Testis (tissue), 3 donors: Measurements from ENCODE around the gene NUBPL. TPM values are rescaled to one million over a fixed set of nuclear protein-coding genes. Genes with fewer than 3 reads are reported as not detected.
"Not testable (repeated sequence)": the region's sequence is repeated elsewhere in the genome, so short reads cannot be mapped to it uniquely, and the experiment has no call there.

Source experiments
- DNase-seq: peaks from one replicate; pipeline ENCODE4 v3.0.0-alpha.2; 2019
- H3K27ac ChIP-seq, 2 donors: fragments of 200-600 bp; sonication (generic); one replicate each; pipeline ENCODE4 v1.5.1; 2019
- H3K27me3 ChIP-seq: fragments of 200-600 bp; sonication (generic); one replicate; pipeline ENCODE4 v1.5.1; 2019
- H3K36me3 ChIP-seq: fragments of 200-600 bp; sonication (generic); one replicate; pipeline ENCODE4 v1.5.1; 2017; ENCODE audit warnings: low read depth; ENCODE audit errors: missing control alignments
- H3K4me1 ChIP-seq: fragments of 200-600 bp; sonication (generic); one replicate; pipeline ENCODE4 v1.5.1; 2019
- H3K4me3 ChIP-seq, 2 donors: fragments of 200-600 bp; sonication (generic); one replicate each; pipeline ENCODE4 v1.5.1; 2017 to 2019
- H3K9me3 ChIP-seq: fragments of 200-600 bp; sonication (generic); one replicate; pipeline ENCODE4 v1.5.1; 2017
- CTCF ChIP-seq, 3 experiments: fragments of 450-650 bp in 2 of 3; fragments of 200-600 bp in 1 of 3; sonication (generic) in 1 of 3; IDR thresholded peaks; one replicate each; pipeline ENCODE4 v1.5.1; 2016 to 2019; ENCODE audit warnings: antibody characterized with exemption in 3 of 3, mild to moderate bottlenecking in 2 of 3, moderate library complexity in 1 of 3
- POLR2A ChIP-seq: fragments of 450-650 bp; IDR thresholded peaks from one replicate; pipeline ENCODE4 v1.6.1; 2017; ENCODE audit warnings: antibody characterized with exemption, mild to moderate bottlenecking, moderate library complexity
- WGBS, 2 donors: methylation state at CpG; one replicate each; pipeline ENCODE4 v1.1.5; 2018; 5-methylcytosine and 5-hydroxymethylcytosine counted together
- intact Hi-C: fragments of 100-400 bp; cut with DNase I; formaldehyde crosslinking; loops from one replicate; pipeline ENCODE4 v1.15.1; 2023; ENCODE audit warnings: low total_unique reads
- polyA plus RNA-seq: library from polyadenylated mRNA; stranded (reverse); fragments of 350-450 nt; fragmentation: Illumina TruSeq; extraction: RNeasy Lipid Tissue Mini Kit (QIAGEN cat#74804); gene quantifications from one replicate; pipeline ENCODE4 v1.2.3, GENCODE V29; 2014; ENCODE audit warnings: low read depth, low replicate concordance; ENCODE audit not compliant: insufficient read depth
- total RNA-seq, 2 donors: library from RNA; depleted of rRNA; stranded (reverse); fragments of >200 nt; gene quantifications; one replicate each; pipeline ENCODE4 v1.2.3, GENCODE V29; 2016

The NUBPL gene
- total and polyA plus RNA-seq, 3 donors from 2014 or later: 7.8 to 25.0 (median 19.8) TPM

GRCh38 chr14:31785574-31785973 lies 224.4 kb downstream of the NUBPL start:
- Histone ChIP-seq H3K27ac (no peak overlapping the region), H3K4me1 (no peaks in the 10 kb centered on the region), H3K36me3 (no peaks in the 10 kb centered on the region), H3K4me3 (no peak overlapping the region), H3K27me3 (no peaks in the 10 kb centered on the region), H3K9me3 (no peaks in the 10 kb centered on the region)
- WGBS, 2 donors: 100% methylated on average over 1 of the region's 1 CpG
- TF ChIP-seq CTCF (IDR thresholded peaks at IDR 0.05) (no peak), POLR2A (no peak)
- intact Hi-C loops: no loop called here
- no peak for DNase-seq

- Histone ChIP-seq H3K27ac (no peak overlapping the region), H3K36me3 (no peaks in the 10 kb centered on the region), H3K4me1 (no peaks in the 10 kb centered on the region), H3K27me3 (no peaks in the 10 kb centered on the region), H3K4me3 (no peak overlapping the region), H3K9me3 (no peaks in the 10 kb centered on the region)
- TF ChIP-seq CTCF (IDR thresholded peaks at IDR 0.05): no peak
- TF ChIP-seq POLR2A: no peak
- WGBS, 2 donors: 94 to 97% methylated on average over 3 of the region's 3 CpGs
- DNase-seq: no peak
- intact Hi-C loops: no loop called here
These were observed 226.2 kb downstream of the NUBPL start for GRCh38 chr14:31787377-31787776.

- H3K4me3 ChIP-seq: no peak overlapping the region
- no peak for TF ChIP-seq POLR2A
- TF ChIP-seq CTCF (IDR thresholded peaks at IDR 0.05): no peak
- H3K27ac ChIP-seq: no peak overlapping the region
- no peaks in the 10 kb centered on the region for H3K9me3 ChIP-seq
- intact Hi-C loops: no loop called here
- no peaks in the 10 kb centered on the region for H3K4me1 ChIP-seq
- no peak for DNase-seq
- 90 to 100% methylated on average over 1 of the region's 1 CpG for WGBS, 2 donors
- no peaks in the 10 kb centered on the region for H3K36me3 ChIP-seq
- H3K27me3 ChIP-seq: no peaks in the 10 kb centered on the region
These were observed 227.1 kb downstream of the NUBPL start for GRCh38 chr14:31788340-31788739.

- Histone ChIP-seq H3K27me3 (no peaks in the 10 kb centered on the region), H3K9me3 (no peaks in the 10 kb centered on the region), H3K4me3 (no peak overlapping the region), H3K27ac (no peak overlapping the region), H3K4me1 (no peaks in the 10 kb centered on the region), H3K36me3 (no peaks in the 10 kb centered on the region)
- TF ChIP-seq POLR2A: no peak
- no peak for TF ChIP-seq CTCF (IDR thresholded peaks at IDR 0.05)
- no peak for DNase-seq
- intact Hi-C loops: no loop called here
These were observed 231.5 kb downstream of the NUBPL start for GRCh38 chr14:31792726-31793125.

GRCh38 chr14:31797946-31798345 lies 236.7 kb downstream of the NUBPL start:
- intact Hi-C loops, DNase-seq: not testable (repeated sequence)
- 85 to 96% methylated on average over 3 of the region's 3 CpGs for WGBS, 2 donors

More at GRCh38 chr14:31797946-31798345, 236.7 kb downstream of the NUBPL start:
- not testable (repeated sequence) for H3K4me3 ChIP-seq, H3K4me1 ChIP-seq, H3K27ac ChIP-seq, H3K9me3 ChIP-seq, H3K27me3 ChIP-seq, H3K36me3 ChIP-seq
